OCI-LY7 (cell line): ENCODE results near the gene AKAP12. TPM values are rescaled to one million over a fixed set of nuclear protein-coding genes. Genes with fewer than 3 reads are reported as not detected.

Experiments
- BruUV-seq: library from RNA; stranded (reverse); fragments of 400-500 nt; replicated peaks from 2 replicates; lab custom pipeline; 2021; lab: Mats Ljungman, UMichigan
- CTCF ChIA-PET: fragments of 300-600 bp; sonication (Branson Sonifier 250); formaldehyde crosslinking; loops from one replicate; lab custom pipeline; 2022; ENCODE audit warnings: antibody characterized with exemption; ENCODE audit not compliant: unreplicated experiment; lab: Charles Lee
- POLR2A ChIA-PET: fragments of 300-600 bp; sonication (Branson Sonifier 250); formaldehyde crosslinking; loops from one replicate; lab custom pipeline; 2022; ENCODE audit warnings: antibody characterized with exemption; lab: Charles Lee
- DNase-seq: peaks from one replicate; pipeline ENCODE4 v3.0.0-alpha.2; 2015; ENCODE audit warnings: low spot score
- H2AFZ ChIP-seq: fragments of 200-600 bp; sonication (generic), shearing (Covaris generic); 2 replicates; pipeline ENCODE4 v1.6.1; 2014; ENCODE audit warnings: mild to moderate bottlenecking, antibody characterized with exemption, low read length, moderate library complexity
- H3K27ac ChIP-seq: fragments of 200-600 bp; sonication (generic); 2 replicates; pipeline ENCODE4 v1.5.1; 2014; ENCODE audit warnings: mixed run types, low read depth, mild to moderate bottlenecking, moderate library complexity, low read length, inconsistent platforms; ENCODE audit not compliant: poor library complexity, severe bottlenecking
- H3K36me3 ChIP-seq: fragments of 200-600 bp; sonication (generic); 2 replicates; pipeline ENCODE4 v1.6.1; 2014; ENCODE audit warnings: mild to moderate bottlenecking, antibody characterized with exemption, low read length, moderate library complexity, mixed read lengths; ENCODE audit not compliant: insufficient read depth
- H3K4me1 ChIP-seq: fragments of 200-600 bp; sonication (generic); 2 replicates; pipeline ENCODE4 v1.5.1; 2014; ENCODE audit warnings: mild to moderate bottlenecking, low read length; ENCODE audit not compliant: insufficient read depth, poor library complexity, severe bottlenecking
- H3K4me2 ChIP-seq: fragments of 200-600 bp; sonication (generic); 2 replicates; pipeline ENCODE4 v1.6.1; 2014; ENCODE audit warnings: mild to moderate bottlenecking, low read length
- H3K4me3 ChIP-seq: fragments of 200-600 bp; sonication (generic); 2 replicates; pipeline ENCODE4 v1.5.1; 2014; ENCODE audit warnings: mild to moderate bottlenecking, low read depth, low read length; ENCODE audit not compliant: poor library complexity, severe bottlenecking
- H3K79me2 ChIP-seq: fragments of 200-600 bp; sonication (generic); 2 replicates; pipeline ENCODE4 v1.6.1; 2016; ENCODE audit warnings: low read depth, mild to moderate bottlenecking, low read length, moderate library complexity, mixed read lengths; ENCODE audit not compliant: insufficient read depth
- H3K9me2 ChIP-seq: fragments of 200-600 bp; sonication (generic); 2 replicates; pipeline ENCODE4 v1.6.1; 2016; ENCODE audit warnings: mild to moderate bottlenecking, low read length, mixed read lengths; ENCODE audit not compliant: insufficient read depth
- H3K9me3 ChIP-seq: fragments of 200-600 bp; sonication (generic); 2 replicates; pipeline ENCODE4 v1.6.1; 2014; ENCODE audit warnings: mild to moderate bottlenecking, mixed run types, low read length, mixed read lengths
- H4K20me1 ChIP-seq: fragments of 200-600 bp; sonication (generic); 2 replicates; pipeline ENCODE4 v1.6.1; 2014; ENCODE audit warnings: mild to moderate bottlenecking, antibody characterized with exemption, low read length, moderate library complexity, mixed read lengths; ENCODE audit not compliant: insufficient read depth
- EZH2phosphoT487 ChIP-seq: fragments of 200-600 bp; sonication (generic); IDR thresholded peaks from 2 replicates; pipeline ENCODE4 v1.6.1; 2018; ENCODE audit warnings: low read depth, borderline replicate concordance, mild to moderate bottlenecking, mixed run types, antibody characterized with exemption, low read length, moderate library complexity, mixed read lengths
- intact Hi-C: fragments of 100-400 bp; cut with micrococcal nuclease; formaldehyde crosslinking; loops from one replicate; pipeline ENCODE4 v1.10.0; 2022; ENCODE audit not compliant: unreplicated experiment
- total RNA-seq, 2 experiments: library from RNA; depleted of rRNA in 1 of 2; stranded (reverse); fragments of >200 nt in 1 of 2; shearing (Covaris generic) in 1 of 2; gene quantifications; 2 replicates each; pipeline ENCODE4 v1.2.3, GENCODE V29; 2014 to 2022
- TF ChIP-seq, protein P1 (sequence below): fragments of 200-600 bp; sonication (generic); conservative IDR thresholded peaks from 2 replicates; pipeline ENCODE4 v1.5.1; 2014; ENCODE audit warnings: mild to moderate bottlenecking, antibody characterized with exemption, low read length, moderate library complexity, mixed read lengths

AKAP12 gene
- total RNA-seq, 2 experiments from 2014 or later, result 0.23 TPM; not detected in 1

GRCh38 chr6:151300267-151300991, 60.7 kb downstream of the AKAP12 start:
- no TSS peak for BruUV-seq
- TF ChIP-seq EZH2phosphoT487, result no peak
- TF ChIP-seq, protein P1, sequence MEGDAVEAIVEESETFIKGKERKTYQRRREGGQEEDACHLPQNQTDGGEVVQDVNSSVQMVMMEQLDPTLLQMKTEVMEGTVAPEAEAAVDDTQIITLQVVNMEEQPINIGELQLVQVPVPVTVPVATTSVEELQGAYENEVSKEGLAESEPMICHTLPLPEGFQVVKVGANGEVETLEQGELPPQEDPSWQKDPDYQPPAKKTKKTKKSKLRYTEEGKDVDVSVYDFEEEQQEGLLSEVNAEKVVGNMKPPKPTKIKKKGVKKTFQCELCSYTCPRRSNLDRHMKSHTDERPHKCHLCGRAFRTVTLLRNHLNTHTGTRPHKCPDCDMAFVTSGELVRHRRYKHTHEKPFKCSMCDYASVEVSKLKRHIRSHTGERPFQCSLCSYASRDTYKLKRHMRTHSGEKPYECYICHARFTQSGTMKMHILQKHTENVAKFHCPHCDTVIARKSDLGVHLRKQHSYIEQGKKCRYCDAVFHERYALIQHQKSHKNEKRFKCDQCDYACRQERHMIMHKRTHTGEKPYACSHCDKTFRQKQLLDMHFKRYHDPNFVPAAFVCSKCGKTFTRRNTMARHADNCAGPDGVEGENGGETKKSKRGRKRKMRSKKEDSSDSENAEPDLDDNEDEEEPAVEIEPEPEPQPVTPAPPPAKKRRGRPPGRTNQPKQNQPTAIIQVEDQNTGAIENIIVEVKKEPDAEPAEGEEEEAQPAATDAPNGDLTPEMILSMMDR, result no peak
- Histone ChIP-seq H4K20me1 (no peaks in the 10 kb centered on the region), H3K27ac (no peak overlapping the region), H3K36me3 (no peaks in the 10 kb centered on the region), H3K4me1 (no peaks in the 10 kb centered on the region), H3K4me3 (no peak overlapping the region), H3K4me2 (no peak overlapping the region), H3K9me3 (no peaks in the 10 kb centered on the region), H3K9me2 (no peaks in the 10 kb centered on the region), H3K79me2 (no peaks in the 10 kb centered on the region), H2AFZ (no peak overlapping the region)
- ChIA-PET POLR2A (interaction anchor here (0.6 kb wide), 1 partner anchor 13 kb away, joined by 3 read pairs; no protein-coding TSS in a partner anchor), CTCF (no interaction called here)
- no peak for DNase-seq
- intact Hi-C loops, result no loop called here

- BruUV-seq, result no TSS peak
- ChIA-PET CTCF (no interaction called here), POLR2A (no interaction called here)
- Histone ChIP-seq H3K27ac (no peak overlapping the region), H4K20me1 (no peaks in the 10 kb centered on the region), H3K36me3 (no peaks in the 10 kb centered on the region), H2AFZ (no peak overlapping the region), H3K4me3 (no peak overlapping the region), H3K9me2 (no peaks in the 10 kb centered on the region), H3K79me2 (no peaks in the 10 kb centered on the region), H3K9me3 (no peaks in the 10 kb centered on the region), H3K4me2 (no peak overlapping the region), H3K4me1 (no peaks in the 10 kb centered on the region)
- TF ChIP-seq EZH2phosphoT487, result no peak
- TF ChIP-seq, protein P1, result no peak
- no peak for DNase-seq
- intact Hi-C loops, result no loop called here
Measured at GRCh38 chr6:151301547-151301946, 61.8 kb downstream of the AKAP12 start.

- ChIA-PET CTCF (no interaction called here), POLR2A (no interaction called here)
- Histone ChIP-seq H3K36me3 (no peaks in the 10 kb centered on the region), H3K4me2 (no peak overlapping the region), H3K4me1 (no peaks in the 10 kb centered on the region), H4K20me1 (no peaks in the 10 kb centered on the region), H2AFZ (no peak overlapping the region), H3K4me3 (no peak overlapping the region), H3K9me2 (no peaks in the 10 kb centered on the region), H3K27ac (no peak overlapping the region), H3K79me2 (no peaks in the 10 kb centered on the region), H3K9me3 (no peaks in the 10 kb centered on the region)
- BruUV-seq, result no TSS peak
- intact Hi-C loops, result no loop called here
- no peak for TF ChIP-seq EZH2phosphoT487
- TF ChIP-seq, protein P1, result no peak
- DNase-seq, result no peak
Measured at GRCh38 chr6:151303231-151303630, 63.5 kb downstream of the AKAP12 start.
